ENCODE measurements around the gene NUP210. TPM values are rescaled to one million over a fixed set of nuclear protein-coding genes. Genes with fewer than 3 reads are reported as not detected.

The NUP210 gene
- total and polyA plus RNA-seq, 2 of the 13 experiments (the other 11 are each of a cell fraction or from before 2014, with no cell fraction given), result 31.6 to 35.2 TPM

DNA sequence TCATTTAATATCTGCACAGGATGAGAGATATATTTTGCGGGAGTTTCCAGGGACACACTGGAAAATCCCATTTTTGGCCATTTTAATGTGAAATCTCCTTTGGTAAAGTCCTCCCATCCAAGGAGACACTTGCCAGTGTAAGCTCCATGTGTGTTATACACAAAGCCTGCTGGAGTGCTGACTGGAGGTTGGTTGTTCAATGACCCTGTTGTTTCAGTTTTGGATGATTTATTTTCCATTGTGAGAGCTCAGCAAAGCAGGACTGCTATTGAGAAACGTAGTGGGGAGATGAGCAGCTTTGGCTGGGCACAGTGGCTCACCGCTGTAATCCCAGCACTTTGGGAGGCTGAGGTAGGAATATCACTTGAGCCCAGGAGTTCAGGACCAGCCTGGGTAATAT is 127.7 kb downstream of the NUP210 start (continued):
- TF ChIP-seq TBL1XR1 (IDR thresholded peaks at IDR 0.05; ENCODE audit: borderline replicate concordance, low read length, partially characterized antibody), result no peak

DNA sequence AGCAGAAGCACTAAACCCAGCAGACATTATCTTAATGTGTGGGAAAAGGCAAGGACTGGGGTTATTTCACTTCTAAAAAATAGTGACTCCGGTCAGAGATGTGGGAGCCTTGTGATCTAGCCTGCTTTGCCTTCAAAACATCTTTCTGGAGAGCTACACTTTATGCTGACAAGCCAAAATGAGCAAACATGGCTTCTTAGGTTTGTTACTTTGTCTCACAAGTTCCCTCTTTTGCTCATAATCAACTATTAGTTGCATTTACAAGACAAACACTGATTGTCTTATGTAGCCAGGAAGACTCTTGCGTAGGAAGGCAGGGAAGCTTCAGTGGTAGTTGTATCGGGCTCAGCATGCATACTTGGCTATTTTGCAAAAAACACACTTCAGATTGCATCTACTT is 129.2 kb downstream of the NUP210 start:
- peaks cover 14% of the 10 kb centered on the region for H3K9me3 ChIP-seq (ENCODE audit: low read length)
- H3K4me3 ChIP-seq (replicated peaks in 1 of 3; ENCODE audit: insufficient read depth in 1 of 3, low read depth in 2 of 3, low read length in 3 of 3), result no peak overlapping the region
- POLR2A ChIA-PET, result no interaction called here
- no peaks in the 10 kb centered on the region for H3K79me2 ChIP-seq (ENCODE audit: insufficient read depth, low read length)
- no peak for FAIRE-seq
- H3K27ac ChIP-seq (ENCODE audit: extremely low read length, insufficient read depth, low read length), result no peak overlapping the region
- no TSS peak for BruUV-seq (replicated peaks)
- in situ Hi-C loops (cut with HindIII; ENCODE audit: extremely low pct_ligation_motif_present, low pct_unique_long_range_greater_than_20kb) (no loop called here), intact Hi-C loops (cut with micrococcal nuclease; ENCODE audit: unreplicated experiment) (no loop called here)
- TF ChIP-seq ZNF329 (CRISPR knock-in tag; IDR thresholded peaks at IDR 0.05; ENCODE audit: low read depth) (no peak), ZNF550 (CRISPR knock-in tag; IDR thresholded peaks at IDR 0.05; ENCODE audit: borderline replicate concordance) (no peak), MAFK (conservative IDR thresholded peaks at IDR 0.05 in 1 of 2, IDR thresholded peaks at IDR 0.05 in 1 of 2; ENCODE audit: low read length in 2 of 2) (peak; percentile 86 to 88), MAFF (IDR thresholded peaks at IDR 0.05; ENCODE audit: low read depth, low read length) (peak; percentile 74), ZNF83 (CRISPR knock-in tag; IDR thresholded peaks at IDR 0.05; ENCODE audit: borderline replicate concordance) (no peak)
- TF ChIP-seq, protein P1, sequence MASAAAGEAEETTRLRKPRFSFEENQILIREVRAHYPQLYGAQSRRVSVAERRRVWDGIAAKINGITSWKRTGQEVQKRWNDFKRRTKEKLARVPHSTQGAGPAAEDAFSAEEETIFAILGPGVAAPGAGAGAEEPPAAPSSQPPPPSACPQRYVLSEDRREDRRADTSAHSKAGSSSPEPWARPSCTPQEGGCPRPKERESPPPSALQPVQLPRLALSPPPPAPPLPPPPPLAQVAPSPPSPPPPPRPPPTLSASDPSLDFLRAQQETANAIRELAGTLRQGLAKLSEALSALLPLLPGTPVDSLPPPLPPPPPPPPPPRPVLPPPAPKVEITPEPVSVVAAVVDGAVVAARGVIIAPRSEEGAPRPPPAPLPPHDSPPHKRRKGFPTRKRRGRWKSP (CRISPR knock-in tag; IDR thresholded peaks at IDR 0.05), result no peak
- no peaks in the 10 kb centered on the region for H4K20me1 ChIP-seq (ENCODE audit: insufficient read depth, low read length)
- peaks cover 9% of the 10 kb centered on the region for H3K4me1 ChIP-seq (ENCODE audit: insufficient read depth, low read length)
- DNase-seq (ENCODE audit: low spot score), result no peak
- peaks cover 2 to 52% of the 10 kb centered on the region in 2 experiments; a peak in 3 of 5 replicates for H3K27me3 ChIP-seq (ENCODE audit: control insufficient read depth in 1 of 2, insufficient read depth in 2 of 2, low read length in 2 of 2)
- CTCF ChIA-PET (ENCODE audit: low intra/inter-chr PET ratio, low total read pairs), result no interaction called here
- ATAC-seq, result no peak
- no peak overlapping the region for H3K9ac ChIP-seq (ENCODE audit: insufficient read depth, low read depth, low read length)
- no peak overlapping the region for H3K4me2 ChIP-seq (ENCODE audit: low read depth, low read length)
- 46% methylated on average over 3 of the region's 3 CpGs for WGBS (ENCODE audit: low lambda C conversion rate)
- H2AFZ ChIP-seq (ENCODE audit: low read length), result no peak overlapping the region
- H3K36me3 ChIP-seq (replicated peaks in 1 of 2; ENCODE audit: control insufficient read depth in 1 of 2, insufficient read depth in 2 of 2, low read length in 2 of 2), result no peaks in the 10 kb centered on the region

All from HepG2 (cell line).